HG02840 (cell line): ENCODE measurements around the gene MTPN.

Experiments
- ATAC-seq: cut with Tn5 transposase; IDR thresholded peaks from one replicate; pipeline ENCODE4 v1.9.1; 2021; ENCODE audit warnings: mild to moderate bottlenecking, moderate library complexity, moderate number of reproducible peaks; ENCODE audit not compliant: unreplicated experiment, low FRiP score

The MTPN gene

GRCh38 chr7:135899458-135900064 is 77.6 kb downstream of the MTPN start:
- ATAC-seq: no peak

DNA sequence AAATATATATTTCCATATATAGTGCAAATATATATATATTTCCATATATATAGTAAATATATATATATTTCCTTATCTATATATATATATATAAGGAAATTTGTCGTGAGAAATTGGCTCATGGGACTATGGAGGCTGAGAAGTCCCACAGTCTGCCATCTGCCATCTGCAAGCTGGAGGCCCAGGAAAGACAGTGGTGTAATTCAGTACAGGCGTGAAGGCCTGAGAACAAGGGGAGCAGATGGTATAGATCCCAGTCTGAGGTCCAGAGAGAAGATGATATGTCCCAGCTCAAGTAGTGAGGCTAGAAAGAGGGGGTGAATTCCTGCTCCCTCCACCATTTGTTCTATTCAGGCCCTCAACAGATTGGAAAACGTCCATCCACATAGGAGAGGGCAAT is 78.9 kb downstream of the MTPN start:
- ATAC-seq: no peak

- ATAC-seq: no peak
Measured at GRCh38 chr7:135894816-135895215, 82.3 kb downstream of the MTPN start.

DNA sequence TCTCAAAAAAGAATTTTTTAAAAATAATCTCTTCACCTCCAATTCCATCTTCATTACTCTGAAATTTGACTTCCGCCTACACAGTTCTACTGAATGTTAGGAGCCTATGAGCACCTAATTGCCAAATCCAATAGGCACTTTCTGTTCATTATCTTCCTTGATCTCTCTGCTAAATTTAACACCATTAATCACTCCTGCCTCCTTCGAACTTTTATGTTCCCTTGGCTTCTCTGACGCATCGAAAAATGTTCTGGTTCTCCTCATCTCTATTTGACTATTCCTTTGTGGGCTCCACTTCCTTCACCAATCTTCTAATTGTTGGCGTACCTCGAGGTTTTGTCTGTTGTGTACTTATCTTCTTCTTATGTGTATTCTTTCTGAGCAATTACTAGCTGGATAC is 87.3 kb downstream of the MTPN start:
- ATAC-seq: no peak

DNA sequence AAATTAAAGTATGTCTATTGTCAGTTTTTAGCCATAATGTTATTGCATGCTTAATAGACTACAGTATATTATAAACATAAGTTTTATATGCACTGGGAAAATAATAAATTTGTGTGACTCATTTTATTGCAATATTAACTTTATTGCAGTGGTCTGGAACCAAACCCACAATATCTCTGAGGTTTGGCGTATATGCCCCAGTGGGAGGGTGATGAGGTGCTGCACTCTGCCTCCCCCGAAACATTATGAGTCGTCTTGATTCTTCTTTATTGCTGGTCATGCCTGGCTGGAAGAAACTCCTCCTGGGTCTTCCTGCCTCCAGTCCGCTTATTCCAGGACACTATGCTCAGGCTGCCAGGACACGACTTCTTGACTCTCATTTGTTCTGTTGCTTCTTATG is 88.4 kb downstream of the MTPN start:
- no peak for ATAC-seq

GRCh38 chr7:135886345-135887132 is 90.6 kb downstream of the MTPN start:
- no peak for ATAC-seq

- ATAC-seq: no peak
Measured at GRCh38 chr7:135884495-135885232, 92.5 kb downstream of the MTPN start.

GRCh38 chr7:135879233-135879632 is 97.9 kb downstream of the MTPN start:
- no peak for ATAC-seq

GRCh38 chr7:135878284-135878683 is 98.9 kb downstream of the MTPN start:
- ATAC-seq: no peak

- ATAC-seq: no peak
Measured at GRCh38 chr7:135877805-135878204, 99.4 kb downstream of the MTPN start.
